Germinal center (tissue), 1 donor: ENCODE measurements around the gene RPS8.
"Not testable (repeated sequence)": the region's sequence is repeated elsewhere in the genome, so short reads cannot be mapped to it uniquely, and the experiment has no call there.

ENCODE experiments used
- DNase-seq: peaks from one replicate; pipeline ENCODE4 v3.0.0; 2012; ENCODE audit warnings: mixed read lengths, low spot score

Gene RPS8

DNA sequence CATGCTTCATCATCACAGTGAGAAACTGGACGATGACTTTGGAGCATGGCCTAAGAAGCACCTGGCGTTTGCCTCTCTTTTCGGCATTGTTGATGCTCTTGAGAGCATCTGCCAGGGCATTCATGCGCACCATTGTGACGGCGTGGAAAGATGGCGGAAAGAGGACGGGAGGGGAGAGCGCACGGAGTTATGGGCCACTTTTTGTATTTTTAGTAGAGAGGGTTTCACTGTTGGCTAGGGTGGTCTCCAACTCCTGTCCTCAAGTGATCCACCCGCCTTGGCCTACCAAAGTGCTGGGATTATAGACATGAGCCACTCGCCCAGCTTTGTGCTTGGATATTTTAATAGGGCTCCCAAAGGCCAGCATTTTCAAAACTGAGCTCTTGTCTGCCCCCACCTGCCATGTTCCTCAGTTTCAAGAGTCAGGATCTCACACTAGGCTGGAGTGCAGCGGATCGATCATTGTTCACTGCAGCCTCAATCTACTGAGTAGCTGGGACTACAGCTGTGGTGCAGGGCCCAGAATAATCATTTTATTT lies 5.3 kb downstream of the RPS8 start:
- DNase-seq, result no peak

GRCh38 chr1:44783697-44784093 lies 8.4 kb downstream of the RPS8 start:
- no peak for DNase-seq

GRCh38 chr1:44784094-44785028 lies 9.0 kb downstream of the RPS8 start:
- no peak for DNase-seq

- DNase-seq, result no peak
Observed at GRCh38 chr1:44785029-44785380, 9.7 kb downstream of the RPS8 start.

GRCh38 chr1:44785501-44786137 lies 10.3 kb downstream of the RPS8 start:
- no peak for DNase-seq

DNA sequence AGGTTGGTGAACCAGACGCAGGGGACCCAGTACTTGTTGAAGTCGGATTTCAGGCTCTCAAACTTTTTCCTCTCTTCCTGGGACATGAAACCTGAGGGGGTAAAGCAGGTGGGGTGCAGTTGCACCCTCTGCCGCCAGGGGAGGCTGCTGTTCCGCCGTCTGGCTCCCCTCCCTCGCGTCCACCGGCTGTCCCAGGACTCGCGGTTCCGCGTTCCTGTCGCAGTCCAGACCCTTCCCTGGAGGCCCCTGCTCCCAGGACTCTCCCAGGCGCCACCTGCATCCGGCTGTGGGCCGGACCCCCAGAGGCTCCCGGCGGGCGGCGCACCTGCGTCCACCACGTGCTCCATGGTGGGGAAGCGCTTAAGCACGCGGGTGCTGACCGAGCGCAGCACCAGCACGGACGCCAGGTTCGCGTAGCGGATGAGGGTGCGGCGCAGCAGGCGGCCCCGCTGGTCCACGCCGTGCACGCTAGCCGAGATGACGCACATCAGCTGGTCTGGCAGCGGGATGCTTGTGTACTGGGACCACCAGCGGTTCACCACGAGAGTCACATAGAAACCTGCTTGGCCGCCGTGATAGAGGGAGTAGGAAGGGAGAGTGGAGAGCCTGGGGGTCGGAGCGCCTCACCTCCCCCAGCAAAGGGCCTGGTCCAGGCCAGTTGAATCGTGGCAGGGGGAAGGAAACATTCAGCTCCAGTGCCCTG lies 10.9 kb downstream of the RPS8 start:
- DNase-seq, result peak; percentile 82

DNA sequence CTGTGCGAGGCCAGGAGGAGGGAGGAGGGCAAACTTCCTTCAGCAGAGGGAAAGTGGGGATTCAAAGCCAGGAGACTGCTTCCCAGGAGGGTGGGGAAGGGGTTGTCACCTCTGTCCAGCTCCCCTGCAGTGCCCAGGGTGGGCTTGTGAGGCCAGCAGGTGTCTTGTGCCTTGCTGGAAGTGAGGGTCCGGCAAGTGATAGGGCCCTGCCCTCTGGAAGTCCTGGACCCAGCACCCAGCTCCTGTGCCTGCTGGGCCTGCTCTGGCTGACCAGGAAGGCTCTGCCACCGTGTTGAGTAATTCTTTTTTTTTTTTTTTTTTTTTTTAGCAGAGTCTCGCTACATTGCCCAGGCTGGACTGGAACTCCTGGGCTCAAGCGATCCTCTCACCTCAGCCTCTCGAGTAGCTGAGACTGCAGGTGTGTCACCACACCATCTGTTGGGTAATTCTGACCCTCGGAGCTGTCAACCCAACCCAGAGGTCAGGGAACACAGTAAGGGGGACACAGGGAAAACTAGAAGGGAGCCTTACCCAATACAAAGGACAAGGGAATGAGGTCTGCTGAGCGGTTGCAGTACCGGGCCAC lies 11.6 kb downstream of the RPS8 start:
- no peak for DNase-seq

DNA sequence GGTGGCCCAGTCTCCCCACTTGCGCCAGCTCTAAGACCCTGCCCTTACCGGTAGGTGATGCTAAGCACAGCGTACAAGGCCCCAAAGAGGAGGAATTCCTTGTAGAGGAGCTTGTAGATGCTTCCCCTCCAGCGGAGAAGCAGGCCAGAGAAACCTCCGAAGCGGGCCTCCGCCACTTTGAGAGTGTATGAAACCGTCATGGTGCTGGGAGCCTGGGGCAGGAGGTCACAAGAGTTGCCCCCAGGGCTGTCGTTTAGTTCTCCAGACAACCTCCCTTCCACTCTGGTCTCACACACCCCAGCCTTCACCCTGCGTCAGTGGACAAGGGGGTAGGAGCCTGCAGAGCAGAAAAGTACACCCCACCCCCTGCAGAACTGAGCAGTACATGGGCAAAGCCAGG lies 12.2 kb downstream of the RPS8 start:
- no peak for DNase-seq

GRCh38 chr1:44788120-44788860 lies 12.9 kb downstream of the RPS8 start, which contains the start of gene BEST4:
TSS of gene BEST4 (minus strand) at chr1:44788170. CDS start at chr1:44787705, 465 bp downstream.
- DNase-seq, result no peak

GRCh38 chr1:44790968-44791801 lies 15.8 kb downstream of the RPS8 start:
- no peak for DNase-seq

- DNase-seq, result no peak
Observed at GRCh38 chr1:44792736-44793502, 17.6 kb downstream of the RPS8 start.

DNA sequence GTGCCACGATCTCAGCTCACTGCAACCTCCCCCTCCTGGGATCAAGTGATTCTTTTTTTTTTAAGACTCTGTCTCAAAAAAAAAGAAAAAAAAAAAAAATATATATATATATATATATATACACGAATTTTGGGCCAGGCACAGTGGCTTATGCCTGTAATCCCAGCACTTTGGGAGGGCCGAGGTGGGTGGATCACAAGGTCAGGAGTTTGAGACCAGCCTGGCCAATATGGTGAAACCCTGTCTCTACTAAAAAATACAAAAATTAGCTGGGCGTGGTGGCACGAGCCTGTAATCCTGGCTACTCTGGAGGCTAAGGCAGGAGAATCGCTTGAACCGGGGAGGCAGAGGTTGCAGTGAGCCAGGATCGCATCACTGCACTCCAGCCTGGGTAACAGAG lies 22.5 kb downstream of the RPS8 start:
- not testable (repeated sequence) for DNase-seq

- no peak for DNase-seq
Observed at GRCh38 chr1:44798481-44799365, 23.4 kb downstream of the RPS8 start.

DNA sequence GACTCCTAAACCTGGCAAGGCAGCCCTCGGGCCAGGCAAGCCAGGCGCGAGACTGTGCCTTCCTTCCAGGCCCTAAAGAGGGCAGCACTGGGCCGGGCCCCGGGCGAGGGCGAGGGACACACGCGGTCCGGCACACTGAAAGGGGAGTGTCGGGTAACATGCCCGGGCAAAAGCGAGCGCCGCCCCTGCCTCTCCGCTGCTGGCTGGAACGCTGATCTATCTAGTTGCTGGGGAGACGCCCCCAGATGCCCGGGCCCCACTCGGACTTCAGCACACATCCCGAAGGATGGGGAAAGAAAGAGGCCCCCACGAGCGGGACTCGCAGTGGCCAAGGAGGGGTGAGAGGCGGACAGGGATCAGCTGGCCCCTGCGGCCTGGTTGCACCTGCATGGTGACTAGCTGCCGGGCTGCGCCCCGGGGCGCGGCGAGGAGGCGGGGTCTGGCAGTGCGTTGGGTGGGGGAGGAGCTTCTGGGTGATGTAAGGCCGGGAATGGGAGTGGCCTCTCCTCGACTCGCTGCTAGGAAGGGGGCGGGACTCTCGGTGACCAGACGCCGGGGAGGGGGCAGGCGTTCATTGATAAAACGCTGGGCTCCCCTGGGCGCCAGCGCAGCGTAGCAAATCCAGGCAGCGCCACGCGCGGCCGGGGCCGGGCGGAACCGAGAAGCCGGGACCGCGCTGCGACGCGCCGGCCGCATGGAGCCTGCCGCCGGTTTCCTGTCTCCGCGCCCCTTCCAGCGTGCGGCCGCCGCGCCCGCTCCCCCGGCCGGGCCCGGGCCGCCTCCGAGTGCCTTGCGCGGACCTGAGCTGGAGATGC lies 24.6 kb downstream of the RPS8 start, which contains the start of gene PLK3:
PLK3 (plus strand) TSS at position 608 of the 815 bp plus-strand sequence; CDS start at position 695, 87 bp downstream.
- peak; percentile 98 for DNase-seq

GRCh38 chr1:44801491-44802305 lies 26.4 kb downstream of the RPS8 start:
- no peak for DNase-seq

DNA sequence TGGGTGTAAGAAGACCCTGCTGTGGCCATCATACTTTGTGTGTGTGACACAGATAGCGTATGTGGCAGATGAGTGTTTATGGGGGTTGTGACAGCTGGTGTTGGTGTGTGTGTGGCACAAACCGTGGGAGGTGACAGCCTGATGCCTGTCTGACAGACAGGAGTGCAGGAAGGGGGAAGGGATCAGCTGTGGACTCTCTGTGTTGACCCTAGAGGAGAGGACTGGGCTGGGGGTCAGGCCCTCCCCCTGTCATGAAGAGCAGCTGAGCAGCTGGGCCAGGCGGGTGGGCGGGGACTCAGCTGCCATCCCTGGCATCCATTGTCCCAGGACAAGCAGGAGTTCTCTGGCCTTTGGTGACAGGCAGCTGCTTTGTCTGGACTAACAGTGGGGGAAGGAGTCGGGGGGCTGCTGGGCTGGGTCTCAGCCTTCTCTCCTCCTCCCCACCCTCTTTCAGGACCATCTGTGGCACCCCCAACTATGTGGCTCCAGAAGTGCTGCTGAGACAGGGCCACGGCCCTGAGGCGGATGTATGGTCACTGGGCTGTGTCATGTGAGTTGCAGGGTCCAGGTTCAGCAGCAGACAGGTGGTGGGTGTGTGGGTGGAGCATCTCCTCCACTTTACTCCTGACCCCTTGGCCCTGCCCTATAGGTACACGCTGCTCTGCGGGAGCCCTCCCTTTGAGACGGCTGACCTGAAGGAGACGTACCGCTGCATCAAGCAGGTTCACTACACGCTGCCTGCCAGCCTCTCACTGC lies 27.1 kb downstream of the RPS8 start:
- DNase-seq, result no peak
